Measurements from ENCODE around the gene MGME1. TPM values are rescaled to one million over a fixed set of nuclear protein-coding genes. Genes with fewer than 3 reads are reported as not detected.

The MGME1 gene
- total and polyA plus RNA-seq, 2 of the 13 experiments (the other 11 are each of a cell fraction or from before 2014, with no cell fraction given): 36.7 to 66.6 TPM

- no peak for TF ChIP-seq EEA1 (CRISPR knock-in tag; IDR thresholded peaks at IDR 0.05; ENCODE audit: borderline replicate concordance)
- TF ChIP-seq, protein P1, sequence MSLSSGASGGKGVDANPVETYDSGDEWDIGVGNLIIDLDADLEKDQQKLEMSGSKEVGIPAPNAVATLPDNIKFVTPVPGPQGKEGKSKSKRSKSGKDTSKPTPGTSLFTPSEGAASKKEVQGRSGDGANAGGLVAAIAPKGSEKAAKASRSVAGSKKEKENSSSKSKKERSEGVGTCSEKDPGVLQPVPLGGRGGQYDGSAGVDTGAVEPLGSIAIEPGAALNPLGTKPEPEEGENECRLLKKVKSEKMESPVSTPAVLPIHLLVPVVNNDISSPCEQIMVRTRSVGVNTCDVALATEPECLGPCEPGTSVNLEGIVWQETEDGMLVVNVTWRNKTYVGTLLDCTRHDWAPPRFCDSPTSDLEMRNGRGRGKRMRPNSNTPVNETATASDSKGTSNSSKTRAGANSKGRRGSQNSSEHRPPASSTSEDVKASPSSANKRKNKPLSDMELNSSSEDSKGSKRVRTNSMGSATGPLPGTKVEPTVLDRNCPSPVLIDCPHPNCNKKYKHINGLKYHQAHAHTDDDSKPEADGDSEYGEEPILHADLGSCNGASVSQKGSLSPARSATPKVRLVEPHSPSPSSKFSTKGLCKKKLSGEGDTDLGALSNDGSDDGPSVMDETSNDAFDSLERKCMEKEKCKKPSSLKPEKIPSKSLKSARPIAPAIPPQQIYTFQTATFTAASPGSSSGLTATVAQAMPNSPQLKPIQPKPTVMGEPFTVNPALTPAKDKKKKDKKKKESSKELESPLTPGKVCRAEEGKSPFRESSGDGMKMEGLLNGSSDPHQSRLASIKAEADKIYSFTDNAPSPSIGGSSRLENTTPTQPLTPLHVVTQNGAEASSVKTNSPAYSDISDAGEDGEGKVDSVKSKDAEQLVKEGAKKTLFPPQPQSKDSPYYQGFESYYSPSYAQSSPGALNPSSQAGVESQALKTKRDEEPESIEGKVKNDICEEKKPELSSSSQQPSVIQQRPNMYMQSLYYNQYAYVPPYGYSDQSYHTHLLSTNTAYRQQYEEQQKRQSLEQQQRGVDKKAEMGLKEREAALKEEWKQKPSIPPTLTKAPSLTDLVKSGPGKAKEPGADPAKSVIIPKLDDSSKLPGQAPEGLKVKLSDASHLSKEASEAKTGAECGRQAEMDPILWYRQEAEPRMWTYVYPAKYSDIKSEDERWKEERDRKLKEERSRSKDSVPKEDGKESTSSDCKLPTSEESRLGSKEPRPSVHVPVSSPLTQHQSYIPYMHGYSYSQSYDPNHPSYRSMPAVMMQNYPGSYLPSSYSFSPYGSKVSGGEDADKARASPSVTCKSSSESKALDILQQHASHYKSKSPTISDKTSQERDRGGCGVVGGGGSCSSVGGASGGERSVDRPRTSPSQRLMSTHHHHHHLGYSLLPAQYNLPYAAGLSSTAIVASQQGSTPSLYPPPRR (CRISPR knock-in tag; IDR thresholded peaks at IDR 0.05; ENCODE audit: borderline replicate concordance): no peak
- peak; percentile 83 for TF ChIP-seq ATF7 (IDR thresholded peaks at IDR 0.05)
- no peak for TF ChIP-seq ATF7 (CRISPR knock-in tag; IDR thresholded peaks at IDR 0.05)
- TF ChIP-seq CREB1 (IDR thresholded peaks at IDR 0.05): peak; percentile 35
- TF ChIP-seq CREB1 (CRISPR knock-in tag; IDR thresholded peaks at IDR 0.05): no peak
- TF ChIP-seq CHD2 (IDR thresholded peaks at IDR 0.05; ENCODE audit: low read depth, low read length): peak; percentile 86
- TF ChIP-seq ZBTB21 (CRISPR knock-in tag; IDR thresholded peaks at IDR 0.05): peak; percentile 67; the same call in 1 of the 2 replicates
- no peak for TF ChIP-seq HOMEZ (CRISPR knock-in tag; IDR thresholded peaks at IDR 0.05; ENCODE audit: low read depth)
- TF ChIP-seq HOXA3 (CRISPR knock-in tag; IDR thresholded peaks at IDR 0.05): 0 out of 2 replicates have a peak, but pooled peaks have one; percentile 16
These were observed 42.7 kb downstream of the MGME1 start (continued) for GRCh38 chr20:18011482-18011881.

Measured in HepG2 (cell line).